ENCODE measurements around the gene ASB5. TPM values are rescaled to one million over a fixed set of nuclear protein-coding genes. Genes with fewer than 3 reads are reported as not detected.

Gene ASB5
- total RNA-seq, 2 donors from 2014 or later = 2.6 to 5.0 TPM

- DNase-seq (ENCODE audit: low spot score) = no peak
- Histone ChIP-seq H3K4me1 (replicated peaks) (no peaks in the 10 kb centered on the region), H3K9me3 (no peaks in the 10 kb centered on the region), H3K36me3 (no peaks in the 10 kb centered on the region), H3K27ac (no peak overlapping the region), H3K27me3 (replicated peaks; ENCODE audit: insufficient read depth) (no peaks in the 10 kb centered on the region), H3K4me3 (no peak overlapping the region)
- TF ChIP-seq POLR2AphosphoS5 (IDR thresholded peaks at IDR 0.05) (no peak), CTCF (IDR thresholded peaks at IDR 0.05) (no peak), POLR2A (IDR thresholded peaks at IDR 0.05) (no peak)
- 82% methylated on average over 4 of the region's 4 CpGs for WGBS
- intact Hi-C loops (cut with DNase I) = no loop called here
Measured at GRCh38 chr4:176209535-176209934, 59.5 kb downstream of the ASB5 start.

GRCh38 chr4:176207839-176208238 is 61.2 kb downstream of the ASB5 start:
- intact Hi-C loops (cut with DNase I) = no loop called here
- no peak for TF ChIP-seq POLR2AphosphoS5 (IDR thresholded peaks at IDR 0.05)
- no peak for DNase-seq (ENCODE audit: low spot score)
- Histone ChIP-seq H3K27ac (no peak overlapping the region), H3K4me1 (replicated peaks) (no peaks in the 10 kb centered on the region), H3K4me3 (no peak overlapping the region), H3K36me3 (no peaks in the 10 kb centered on the region), H3K27me3 (replicated peaks; ENCODE audit: insufficient read depth) (no peaks in the 10 kb centered on the region), H3K9me3 (no peaks in the 10 kb centered on the region)
- WGBS = 50% methylated on average over 5 of the region's 5 CpGs

GRCh38 chr4:176205299-176205698 is 63.7 kb downstream of the ASB5 start:
- 63% methylated on average over 4 of the region's 4 CpGs for WGBS
- no peak overlapping the region for H3K27ac ChIP-seq
- no peaks in the 10 kb centered on the region for H3K27me3 ChIP-seq (replicated peaks; ENCODE audit: insufficient read depth)
- DNase-seq (ENCODE audit: low spot score) = no peak
- no peak overlapping the region for H3K4me3 ChIP-seq
- no peaks in the 10 kb centered on the region for H3K9me3 ChIP-seq
- TF ChIP-seq POLR2AphosphoS5 (IDR thresholded peaks at IDR 0.05) = no peak
- TF ChIP-seq POLR2A (IDR thresholded peaks at IDR 0.05) = no peak
- no peak for TF ChIP-seq CTCF (IDR thresholded peaks at IDR 0.05)
- H3K4me1 ChIP-seq (replicated peaks) = no peaks in the 10 kb centered on the region
- H3K36me3 ChIP-seq = no peaks in the 10 kb centered on the region
- intact Hi-C loops (cut with DNase I) = no loop called here

- no peaks in the 10 kb centered on the region for H3K27me3 ChIP-seq (replicated peaks; ENCODE audit: insufficient read depth)
- TF ChIP-seq CTCF (IDR thresholded peaks at IDR 0.05) = no peak
- H3K4me1 ChIP-seq (replicated peaks) = no peaks in the 10 kb centered on the region
- 57% methylated on average over 8 of the region's 8 CpGs for WGBS
- intact Hi-C loops (cut with DNase I) = loop anchor here (10.0 kb wide), 1 partner anchor 76 kb away; no protein-coding TSS in a partner anchor
- DNase-seq (ENCODE audit: low spot score) = no peak
- no peaks in the 10 kb centered on the region for H3K9me3 ChIP-seq
- H3K36me3 ChIP-seq = no peaks in the 10 kb centered on the region
- H3K27ac ChIP-seq = no peak overlapping the region
- H3K4me3 ChIP-seq = no peak overlapping the region
Measured at GRCh38 chr4:176198316-176198903, 70.6 kb downstream of the ASB5 start.

- Histone ChIP-seq H3K27me3 (replicated peaks; ENCODE audit: insufficient read depth) (no peaks in the 10 kb centered on the region), H3K9me3 (no peaks in the 10 kb centered on the region), H3K4me1 (replicated peaks) (no peaks in the 10 kb centered on the region), H3K36me3 (no peaks in the 10 kb centered on the region), H3K4me3 (peak within 1 kb of the TSS; percentile 41 to 51), H3K27ac (peak within 1 kb of the TSS; percentile 65 to 77)
- peak; percentile 93 for DNase-seq (ENCODE audit: low spot score)
- intact Hi-C loops (cut with DNase I) = loop anchor here (10.0 kb wide), 1 partner anchor 79 kb away; no protein-coding TSS in a partner anchor
- TF ChIP-seq POLR2A (IDR thresholded peaks at IDR 0.05) = peak; percentile 32
- TF ChIP-seq CTCF (IDR thresholded peaks at IDR 0.05) = no peak
- peak; percentile 88 for TF ChIP-seq POLR2AphosphoS5 (IDR thresholded peaks at IDR 0.05)
- under 1% methylated on average over 45 of the region's 45 CpGs for WGBS
Measured at GRCh38 chr4:176195184-176195978, 73.6 kb downstream of the ASB5 start, which contains the start of gene SPATA4. Gene SPATA4 (minus strand): TSS chr4:176195585. CDS start chr4:176195562, 23 bp downstream.

Data from prostate gland (tissue), 2 donors.